Adrenal gland (tissue), 5 donors: ENCODE data around the gene SREBF1.
A peak's percentile ranks its signal among the peaks of the same experiment; 100 is the strongest.

ENCODE experiments used
- POLR2A ChIP-seq, 2 donors: fragments of 450-650 bp; IDR thresholded peaks; one replicate each; pipeline ENCODE4 v1.6.1; 2017; ENCODE audit warnings: antibody characterized with exemption in 2 of 2, mild to moderate bottlenecking in 2 of 2, moderate library complexity in 1 of 2
- TF ChIP-seq, protein P1 (sequence below), 6 experiments: fragments of 450-650 bp in 4 of 6; fragments of 200-600 bp in 2 of 6; sonication (generic) in 1 of 6; IDR thresholded peaks; 1 replicate in 5 of 6; 2 replicates in 1 of 6; pipeline versions ENCODE4 v1.5.1 to v1.8.0; 2016 to 2021; ENCODE audit warnings: antibody characterized with exemption in 6 of 6, mild to moderate bottlenecking in 2 of 6, moderate library complexity in 1 of 6
- donor health status: DM: no; HTN: no; CAD: no.

DNA sequence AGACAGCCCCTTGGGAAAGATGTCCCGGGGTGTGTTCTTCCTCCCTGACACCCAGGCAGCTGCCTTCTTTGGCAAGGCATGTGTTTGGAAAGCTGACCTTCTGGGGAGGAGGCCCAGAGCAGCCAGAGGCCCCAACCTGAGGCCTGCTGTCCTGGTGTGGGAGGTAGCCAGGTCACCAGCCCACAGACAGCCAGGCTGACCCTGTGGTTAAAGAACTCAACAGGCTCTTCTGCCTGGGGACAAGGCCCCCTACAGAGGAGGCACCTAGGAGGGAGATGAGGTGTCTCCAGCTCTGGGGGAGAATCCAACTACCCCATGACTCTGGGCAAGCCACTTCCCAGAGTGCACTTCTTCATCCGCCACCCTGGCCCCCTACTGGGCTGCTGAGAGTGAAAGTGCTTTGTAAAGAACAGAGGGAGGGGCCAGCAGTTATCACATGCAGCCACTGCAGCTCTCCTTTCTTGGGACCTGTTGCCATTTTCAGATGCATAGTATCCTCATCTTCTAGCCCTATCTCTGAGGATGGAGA, 13.1 kb upstream of the SREBF1 start:
- TF ChIP-seq POLR2A (IDR thresholded peaks at IDR 0.05): peak in 1 of 2 donors; percentile 14
- TF ChIP-seq, protein P1, sequence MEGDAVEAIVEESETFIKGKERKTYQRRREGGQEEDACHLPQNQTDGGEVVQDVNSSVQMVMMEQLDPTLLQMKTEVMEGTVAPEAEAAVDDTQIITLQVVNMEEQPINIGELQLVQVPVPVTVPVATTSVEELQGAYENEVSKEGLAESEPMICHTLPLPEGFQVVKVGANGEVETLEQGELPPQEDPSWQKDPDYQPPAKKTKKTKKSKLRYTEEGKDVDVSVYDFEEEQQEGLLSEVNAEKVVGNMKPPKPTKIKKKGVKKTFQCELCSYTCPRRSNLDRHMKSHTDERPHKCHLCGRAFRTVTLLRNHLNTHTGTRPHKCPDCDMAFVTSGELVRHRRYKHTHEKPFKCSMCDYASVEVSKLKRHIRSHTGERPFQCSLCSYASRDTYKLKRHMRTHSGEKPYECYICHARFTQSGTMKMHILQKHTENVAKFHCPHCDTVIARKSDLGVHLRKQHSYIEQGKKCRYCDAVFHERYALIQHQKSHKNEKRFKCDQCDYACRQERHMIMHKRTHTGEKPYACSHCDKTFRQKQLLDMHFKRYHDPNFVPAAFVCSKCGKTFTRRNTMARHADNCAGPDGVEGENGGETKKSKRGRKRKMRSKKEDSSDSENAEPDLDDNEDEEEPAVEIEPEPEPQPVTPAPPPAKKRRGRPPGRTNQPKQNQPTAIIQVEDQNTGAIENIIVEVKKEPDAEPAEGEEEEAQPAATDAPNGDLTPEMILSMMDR (IDR thresholded peaks at IDR 0.05): peak in 5 of 6 experiments; percentile 18 to 44 (median 38)
